ENCODE measurements around the gene PSMC5.

The PSMC5 gene

DNA sequence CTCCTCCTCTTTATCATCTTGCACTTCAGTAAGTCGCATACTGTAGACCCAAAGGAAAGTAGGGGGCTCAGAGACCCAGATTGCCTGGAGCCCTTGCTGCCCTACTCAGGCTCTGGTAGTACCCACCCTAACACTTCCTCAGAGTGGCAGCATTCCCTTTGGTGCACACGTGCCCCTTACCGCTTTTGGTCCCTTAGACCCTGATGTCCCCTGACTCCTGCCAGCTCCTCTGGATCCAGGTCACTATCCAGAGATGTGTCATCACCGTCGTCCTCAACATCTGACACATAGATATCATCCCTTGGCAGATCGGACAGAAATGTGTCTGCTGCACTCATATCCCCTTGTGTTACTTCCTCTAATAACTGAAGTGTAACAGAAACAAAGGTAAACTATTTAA, 5.4 kb upstream of the PSMC5 start:
- no peak for DNase-seq

DNA sequence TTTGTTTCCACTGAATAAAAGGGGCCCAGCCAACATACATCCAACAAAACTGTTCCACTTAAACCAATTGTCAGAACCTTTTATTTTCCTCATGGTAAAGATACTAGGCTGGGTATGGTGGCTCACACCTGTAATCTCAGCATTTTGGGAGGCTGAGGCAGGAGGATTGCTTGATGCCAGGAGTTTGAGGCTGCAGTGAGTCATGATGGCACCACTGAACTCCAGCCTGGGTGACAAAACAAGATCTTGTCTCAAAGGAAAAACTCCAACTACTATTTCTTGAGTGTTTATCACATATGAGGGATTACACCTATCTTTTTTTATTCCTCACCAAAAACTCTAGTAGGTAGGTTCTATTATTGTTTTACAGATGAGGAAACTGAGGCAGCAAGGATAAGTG, 4.7 kb upstream of the PSMC5 start:
- DNase-seq, result no peak

DNA sequence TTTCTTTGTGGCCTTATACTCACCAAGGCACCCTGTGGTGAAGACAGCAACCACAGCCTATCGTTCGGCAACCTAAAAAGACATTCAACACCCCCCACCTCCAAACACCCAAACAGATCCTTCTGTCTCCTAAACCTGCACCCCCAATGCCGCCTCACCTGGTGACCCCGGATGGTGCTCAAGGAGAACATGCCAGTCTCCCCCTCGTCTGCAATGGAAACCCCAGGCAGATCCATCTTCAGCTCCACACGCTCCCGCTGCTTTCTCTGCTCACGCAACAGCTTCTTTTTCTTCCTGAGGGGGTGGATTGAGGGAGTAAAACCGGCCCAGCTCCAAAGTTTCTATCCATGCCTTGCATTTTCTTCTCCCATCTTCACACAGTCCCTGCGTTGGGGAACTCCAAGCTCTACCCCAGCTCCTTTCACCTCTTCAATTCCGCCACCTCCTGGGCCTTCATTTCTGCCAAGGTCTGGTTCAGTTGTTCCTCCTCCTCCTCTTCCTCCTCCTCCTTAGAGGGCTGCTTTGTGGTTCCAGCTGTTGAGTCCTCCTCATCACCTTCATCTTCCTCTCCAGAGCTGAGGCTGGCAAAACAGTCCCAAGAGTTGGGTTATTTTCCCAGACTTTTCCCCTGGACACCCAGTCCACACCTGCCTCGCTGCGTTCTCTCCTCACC, 3.4 kb upstream of the PSMC5 start:
- DNase-seq, result no peak

DNA sequence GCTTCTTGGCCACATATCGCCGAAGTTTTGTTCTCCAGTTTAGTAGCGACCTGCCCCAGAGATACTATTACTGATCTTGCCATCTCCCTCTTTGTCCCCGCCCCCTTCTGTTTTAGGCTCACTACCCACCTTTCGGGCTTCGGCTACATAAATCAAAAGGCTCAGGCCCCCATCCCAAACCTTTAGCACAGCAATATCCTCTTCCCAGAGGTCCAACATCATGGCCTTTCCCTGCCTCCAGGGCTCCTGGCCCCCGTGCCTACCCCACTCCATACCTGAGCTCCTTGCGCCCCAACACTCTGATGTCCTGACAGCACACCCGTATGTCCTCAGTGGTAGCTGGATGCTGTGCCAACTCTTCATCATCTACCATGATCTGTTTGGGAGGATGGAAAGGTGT, 2.9 kb upstream of the PSMC5 start:
- no peak for DNase-seq

DNA sequence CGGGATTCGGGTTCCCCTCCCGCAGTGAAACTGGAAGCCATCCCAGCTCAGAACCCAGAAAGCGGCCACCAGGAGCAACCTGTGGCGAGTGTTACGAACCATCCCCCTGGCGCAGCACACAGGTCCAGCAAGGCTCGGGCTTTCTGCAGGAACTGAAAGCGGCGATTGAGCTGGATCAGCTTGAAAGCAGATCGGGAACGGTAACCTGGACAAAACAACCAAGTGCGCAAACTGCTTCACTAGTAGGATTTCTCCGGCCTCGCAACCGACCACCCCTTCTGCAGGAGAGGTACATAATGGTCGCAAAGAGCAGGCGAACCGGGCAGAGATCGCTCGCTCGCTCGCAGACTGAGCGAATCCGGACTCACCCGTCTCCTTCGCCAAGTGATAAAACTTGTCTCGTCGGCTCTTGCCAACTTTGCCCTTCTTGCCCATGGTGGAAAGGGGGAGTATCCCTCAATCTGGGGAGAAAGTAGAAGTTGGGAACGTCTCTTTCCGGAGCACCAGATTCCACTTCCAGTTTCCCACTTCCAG, 696 bp upstream of the PSMC5 start:
- DNase-seq, result peak; percentile 14 to 31 (median 24)

DNA sequence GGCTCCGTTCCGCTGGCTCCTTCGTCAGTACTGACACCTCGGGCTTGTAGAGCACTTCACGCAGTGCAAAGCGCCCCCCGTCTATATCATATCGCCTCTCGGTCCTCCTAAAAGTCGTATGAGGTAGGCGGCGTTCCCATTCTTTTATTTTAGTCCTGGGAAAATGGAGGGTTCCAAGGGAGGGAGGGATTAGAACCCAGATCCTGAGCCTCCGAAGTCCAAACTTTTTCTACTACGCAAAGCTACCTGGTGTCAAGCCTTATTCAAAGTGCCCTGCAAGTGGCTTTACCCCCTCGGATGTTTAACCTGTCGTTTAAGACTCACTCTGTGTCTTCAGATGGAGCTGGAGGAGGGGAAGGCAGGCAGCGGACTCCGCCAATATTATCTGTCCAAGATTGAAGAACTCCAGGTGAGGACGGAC, 580 bp downstream of the PSMC5 start:
- DNase-seq, result no peak

DNA sequence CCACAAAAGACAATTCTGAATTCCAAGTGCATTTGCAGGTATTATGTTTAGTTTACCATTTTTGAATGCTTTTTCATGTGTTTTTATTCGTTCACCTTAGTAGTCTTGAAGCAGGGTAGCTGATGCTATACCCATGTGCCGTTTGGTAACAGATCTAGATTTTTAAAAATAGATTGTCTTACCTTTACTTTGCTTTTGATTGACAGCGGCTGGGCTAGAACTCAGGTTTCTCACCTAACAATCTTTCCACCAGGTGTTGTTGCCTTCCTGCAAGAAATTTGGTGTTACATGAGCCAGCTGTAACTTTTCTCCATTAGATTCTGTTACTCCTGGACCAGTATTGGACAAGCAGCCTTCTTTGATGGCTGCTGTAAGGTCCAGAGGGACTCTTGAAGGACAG, 1.7 kb downstream of the PSMC5 start:
- no peak for DNase-seq

DNA sequence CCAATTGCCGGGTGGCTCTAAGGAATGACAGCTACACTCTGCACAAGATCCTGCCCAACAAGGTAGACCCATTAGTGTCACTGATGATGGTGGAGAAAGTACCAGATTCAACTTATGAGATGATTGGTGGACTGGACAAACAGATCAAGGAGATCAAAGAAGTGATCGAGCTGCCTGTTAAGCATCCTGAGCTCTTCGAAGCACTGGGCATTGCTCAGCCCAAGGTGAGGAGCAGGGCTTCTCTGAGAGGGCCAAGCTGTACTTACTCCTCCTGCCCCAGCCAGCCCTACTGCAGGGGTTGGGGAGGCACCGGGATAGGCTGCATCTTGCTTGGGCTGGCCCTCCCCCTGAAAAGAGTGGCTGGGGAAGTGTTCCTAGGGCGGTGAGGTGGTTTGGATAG, 3.0 kb downstream of the PSMC5 start:
- DNase-seq, result no peak

DNA sequence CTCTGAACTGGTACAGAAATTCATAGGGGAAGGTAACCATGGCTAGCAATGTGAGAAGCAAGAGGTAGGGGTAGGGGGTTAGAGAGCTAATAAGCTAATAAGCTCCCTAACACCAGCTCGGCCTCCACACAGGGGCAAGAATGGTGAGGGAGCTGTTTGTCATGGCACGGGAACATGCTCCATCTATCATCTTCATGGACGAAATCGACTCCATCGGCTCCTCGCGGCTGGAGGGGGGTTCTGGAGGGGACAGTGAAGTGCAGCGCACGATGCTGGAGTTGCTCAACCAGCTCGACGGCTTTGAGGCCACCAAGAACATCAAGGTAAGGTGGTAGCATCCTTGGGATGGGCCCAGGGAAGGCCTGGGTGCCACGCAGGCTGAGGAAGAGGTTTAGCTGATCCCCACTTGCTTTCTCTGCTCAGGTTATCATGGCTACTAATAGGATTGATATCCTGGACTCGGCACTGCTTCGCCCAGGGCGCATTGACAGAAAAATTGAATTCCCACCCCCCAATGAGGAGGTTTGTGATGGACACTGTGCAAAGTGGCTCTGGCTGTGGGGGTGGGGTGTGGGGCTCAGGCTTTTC, 3.8 kb downstream of the PSMC5 start:
- no peak for DNase-seq

DNA sequence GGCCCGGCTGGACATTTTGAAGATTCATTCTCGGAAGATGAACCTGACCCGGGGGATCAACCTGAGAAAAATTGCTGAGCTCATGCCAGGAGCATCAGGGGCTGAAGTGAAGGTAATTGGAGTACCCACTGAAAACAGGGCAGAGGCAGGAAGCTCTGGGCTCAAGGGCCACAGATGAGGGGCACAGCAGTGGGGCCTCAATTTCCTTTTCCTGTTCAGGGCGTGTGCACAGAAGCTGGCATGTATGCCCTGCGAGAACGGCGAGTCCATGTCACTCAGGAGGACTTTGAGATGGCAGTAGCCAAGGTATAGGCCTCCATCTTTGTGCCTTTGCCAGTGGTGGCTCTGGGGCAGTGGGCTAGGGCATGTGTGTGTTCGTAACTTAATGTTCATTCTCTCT, 4.3 kb downstream of the PSMC5 start:
- no peak for DNase-seq

DNA sequence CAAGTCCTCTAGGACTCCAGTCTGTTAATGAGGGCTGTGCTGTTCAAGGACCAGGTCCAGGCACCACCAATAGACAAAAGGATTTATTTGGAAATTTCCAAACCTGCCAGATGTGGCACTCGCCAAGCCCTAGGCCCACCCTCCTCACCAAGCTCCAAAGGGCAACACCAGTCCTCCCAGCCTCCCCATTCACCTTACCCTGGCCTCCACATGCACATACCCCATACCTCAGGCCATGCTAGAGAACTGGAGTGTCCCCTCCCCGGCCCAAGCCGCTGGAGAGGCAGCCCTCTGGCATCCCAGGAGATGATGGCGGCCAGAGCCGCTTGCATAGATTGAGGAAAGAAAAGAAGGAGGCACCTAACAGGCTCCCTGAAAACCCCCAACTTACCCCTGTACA, 4.8 kb downstream of the PSMC5 start:
- no peak for DNase-seq

DNA sequence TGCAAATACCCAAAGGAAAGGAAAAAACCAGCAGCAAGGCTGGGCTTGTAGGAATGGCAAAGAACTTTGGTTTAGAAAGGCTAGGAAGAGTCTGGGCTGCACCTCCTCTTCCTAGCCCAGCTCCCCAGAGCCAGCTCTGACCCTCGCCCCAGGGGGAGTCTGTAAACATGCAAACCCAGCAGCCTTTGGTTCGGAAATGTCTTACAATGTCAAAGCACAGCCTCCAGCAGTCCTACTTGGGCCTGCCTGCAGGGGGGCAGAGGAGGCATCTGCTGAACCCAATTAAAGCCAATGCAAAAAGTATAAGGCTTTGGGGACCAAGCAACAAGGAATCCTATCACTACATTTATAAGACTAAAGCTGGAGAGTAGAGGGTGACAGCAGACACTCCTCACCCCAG, 5.2 kb downstream of the PSMC5 start:
- no peak for DNase-seq

DNA sequence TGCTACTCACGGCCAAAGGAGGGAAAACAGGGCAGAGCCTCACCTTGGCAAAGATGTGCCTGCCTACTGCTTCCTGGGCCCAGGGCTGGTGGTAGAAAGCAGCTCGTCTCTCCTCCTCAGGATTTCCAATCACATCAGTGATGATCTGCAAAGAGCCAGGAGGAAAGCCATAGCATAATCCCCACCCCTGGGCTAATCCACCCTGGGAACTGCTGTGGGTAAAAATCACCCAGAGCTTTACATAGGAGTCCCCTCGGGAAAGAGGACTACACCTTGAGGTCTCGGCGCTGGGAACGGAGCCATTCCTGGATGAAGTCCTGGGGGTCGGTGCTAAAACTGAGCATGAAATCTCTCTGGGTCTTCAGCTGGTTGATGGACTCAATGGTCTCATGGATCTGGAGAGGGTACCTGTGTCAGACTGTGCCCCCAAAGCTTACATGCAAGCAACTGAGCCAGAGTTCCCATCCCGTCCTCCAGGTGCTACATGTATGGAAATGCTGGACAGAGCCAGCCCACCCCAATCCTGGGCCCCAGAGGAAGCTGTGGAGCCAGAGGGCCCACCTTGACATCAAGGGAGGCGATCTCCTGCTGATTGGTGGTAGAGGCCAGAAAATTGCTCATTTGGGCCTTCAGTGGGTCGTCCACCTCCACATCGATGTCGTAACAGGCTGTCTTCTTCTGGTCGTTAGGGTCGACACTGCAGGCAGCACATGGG, 6.0 kb downstream of the PSMC5 start:
- DNase-seq, result no peak

DNA sequence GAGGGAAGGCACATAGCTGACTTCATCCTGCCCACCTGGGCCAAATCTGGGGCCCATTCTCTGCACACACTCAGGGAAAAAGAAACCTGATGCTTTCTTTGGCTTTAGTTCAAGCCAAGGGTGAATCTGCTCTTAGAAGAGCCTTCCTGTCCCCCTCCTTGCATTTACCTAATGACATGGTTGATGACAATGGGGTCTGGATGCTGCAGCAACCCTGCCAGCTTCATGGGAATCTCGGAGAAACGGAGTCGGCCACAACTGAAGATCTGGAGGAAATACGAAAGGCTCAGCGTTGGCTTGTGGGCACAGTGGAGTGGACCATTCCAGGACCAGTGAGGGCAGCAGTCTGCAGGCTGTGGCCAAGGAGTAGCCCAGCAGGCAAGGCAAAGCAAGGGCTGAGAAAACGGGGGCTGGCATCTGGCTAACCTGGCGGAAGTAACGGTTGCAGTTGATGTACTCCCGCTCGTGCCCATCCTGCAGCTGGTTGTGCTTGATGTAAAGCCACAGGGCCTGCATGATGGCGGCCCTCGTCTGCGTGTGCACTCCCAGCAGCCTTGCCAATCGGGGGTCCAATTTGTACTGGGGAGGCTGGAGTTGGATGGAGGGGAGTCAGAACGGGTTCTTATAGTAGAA, 6.6 kb downstream of the PSMC5 start:
- no peak for DNase-seq

DNA sequence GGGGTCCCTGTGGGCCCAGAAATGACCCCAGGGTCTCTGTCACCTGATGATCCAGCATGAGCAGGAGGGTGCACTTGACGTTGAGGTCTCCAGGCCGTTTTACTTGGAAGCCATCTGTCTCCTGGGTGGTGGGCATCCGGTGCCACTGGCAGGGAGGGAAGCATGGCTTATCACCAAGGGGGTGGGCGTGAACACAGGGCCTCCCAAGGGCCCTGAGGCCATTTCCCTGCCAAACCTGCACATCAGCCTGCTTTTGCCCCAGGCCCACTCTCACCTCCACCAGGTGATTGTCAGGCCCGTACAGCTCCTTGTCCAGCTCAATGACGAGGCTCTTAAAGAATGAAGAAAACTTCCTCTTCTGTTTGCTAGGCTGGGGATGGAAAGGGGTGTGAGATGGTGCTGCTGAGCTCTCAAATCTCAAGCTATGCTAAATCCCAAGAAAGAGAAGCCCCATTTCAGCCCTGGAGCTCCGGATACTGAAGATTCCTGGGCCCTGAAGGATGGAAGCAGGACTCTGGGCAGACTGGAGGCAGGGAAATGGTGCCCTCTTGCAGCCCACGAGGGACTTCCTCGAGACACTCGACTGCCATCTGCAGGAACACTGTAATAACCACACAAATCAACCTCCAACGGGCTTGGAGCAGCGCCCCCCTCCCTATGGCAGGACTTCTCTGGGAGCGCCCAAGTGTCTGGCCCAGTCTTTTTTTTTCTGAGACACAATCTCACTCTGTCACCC, 7.4 kb downstream of the PSMC5 start:
- peak; percentile 78 to 85 (median 83) for DNase-seq

DNA sequence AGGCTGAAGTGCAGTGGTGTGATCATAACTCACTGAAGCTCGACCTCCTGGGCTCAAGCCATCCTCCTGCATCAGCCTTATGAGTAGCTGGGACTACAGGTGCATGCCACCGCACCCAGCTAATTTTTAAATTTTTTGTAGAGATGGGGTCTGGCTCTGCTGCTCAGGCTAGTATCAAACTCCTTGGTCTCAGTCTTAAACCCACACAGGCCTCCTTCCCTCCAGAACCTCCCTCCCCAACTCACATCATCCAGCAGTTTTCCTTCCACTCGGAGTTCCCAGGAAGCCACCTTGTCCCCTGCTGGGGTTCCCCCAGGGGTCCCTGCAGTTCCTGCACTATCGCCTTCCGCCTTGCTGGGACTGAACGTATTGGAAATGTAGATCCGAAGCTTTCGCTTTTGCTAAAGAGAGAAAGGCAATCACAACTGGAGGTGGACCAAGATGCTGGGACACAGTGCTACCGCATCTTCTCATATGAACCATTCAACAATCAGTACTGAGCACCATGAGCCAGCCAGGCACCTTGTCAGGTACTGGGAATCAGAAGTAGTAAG, 8.0 kb downstream of the PSMC5 start:
- no peak for DNase-seq

DNA sequence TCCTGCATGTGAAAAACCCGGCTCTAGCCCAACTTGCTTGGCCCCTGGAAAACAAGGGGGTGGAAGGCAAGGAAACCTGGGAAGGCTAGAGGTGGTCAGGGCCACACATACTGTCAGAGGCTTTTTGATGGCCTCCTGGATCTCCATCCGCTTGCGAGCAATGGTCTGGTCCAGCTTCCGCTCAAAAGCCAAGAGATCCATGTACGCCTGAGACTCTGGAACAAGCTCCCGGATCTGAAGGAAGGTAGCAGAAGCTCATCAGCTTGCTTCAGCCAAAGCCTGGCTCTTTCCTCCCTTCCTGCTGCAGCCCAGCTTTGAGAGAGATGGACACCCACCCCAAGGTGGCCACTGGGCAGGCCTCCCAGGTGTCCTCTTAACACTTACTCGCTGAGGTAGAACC, 9.6 kb downstream of the PSMC5 start:
- DNase-seq, result no peak

DNA sequence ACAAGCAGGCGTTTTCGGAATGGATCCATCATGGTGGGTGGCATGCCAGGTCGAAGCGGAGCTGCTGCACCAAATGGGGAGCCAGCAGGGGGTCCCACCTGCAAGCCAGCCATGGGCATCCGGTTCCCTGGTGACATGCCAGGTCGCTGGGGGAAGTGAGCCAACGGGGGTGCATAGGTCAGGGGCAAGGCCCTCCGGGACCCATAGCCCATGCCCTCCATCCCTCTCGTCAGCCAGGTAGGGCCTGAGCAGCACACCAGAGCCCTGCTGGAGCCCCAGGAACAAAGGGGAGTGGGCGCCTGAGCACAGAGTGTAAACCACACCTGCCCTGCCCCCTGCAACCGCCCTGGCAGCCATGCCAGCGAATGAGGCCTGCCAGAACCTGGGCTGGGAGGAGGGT, 10.2 kb downstream of the PSMC5 start:
- DNase-seq, result no peak

DNA sequence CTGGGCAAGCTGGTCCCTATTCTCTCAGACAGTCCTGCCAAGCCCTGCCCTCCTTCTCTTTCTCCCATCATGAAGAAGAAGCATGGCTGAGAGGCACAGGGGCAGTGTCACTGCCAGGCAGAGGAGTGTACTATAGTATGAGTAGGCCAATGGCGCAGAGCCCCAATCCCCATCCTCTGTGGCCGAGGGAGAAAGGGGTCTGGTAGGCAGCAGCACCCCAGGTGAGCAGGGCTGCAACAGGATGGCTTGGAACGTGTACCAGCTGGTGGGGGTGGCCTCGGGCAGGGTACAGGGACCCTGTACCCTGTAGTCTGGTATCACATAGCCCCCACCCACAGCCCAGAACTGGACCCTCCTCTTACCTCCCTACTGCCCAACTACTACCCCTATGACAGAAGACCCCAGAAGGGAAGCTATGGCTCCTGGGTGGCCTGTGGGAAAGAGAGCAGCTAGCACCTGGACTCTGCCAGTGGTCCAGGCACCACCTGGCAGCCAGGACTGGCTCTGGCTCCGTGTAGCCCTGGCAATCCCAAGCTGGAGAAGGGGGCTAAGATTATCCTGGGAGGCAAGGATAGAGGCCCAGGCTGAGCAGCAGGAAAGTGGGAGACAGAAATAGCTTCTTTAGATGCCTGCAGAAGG, 10.8 kb downstream of the PSMC5 start:
- no peak for DNase-seq

DNA sequence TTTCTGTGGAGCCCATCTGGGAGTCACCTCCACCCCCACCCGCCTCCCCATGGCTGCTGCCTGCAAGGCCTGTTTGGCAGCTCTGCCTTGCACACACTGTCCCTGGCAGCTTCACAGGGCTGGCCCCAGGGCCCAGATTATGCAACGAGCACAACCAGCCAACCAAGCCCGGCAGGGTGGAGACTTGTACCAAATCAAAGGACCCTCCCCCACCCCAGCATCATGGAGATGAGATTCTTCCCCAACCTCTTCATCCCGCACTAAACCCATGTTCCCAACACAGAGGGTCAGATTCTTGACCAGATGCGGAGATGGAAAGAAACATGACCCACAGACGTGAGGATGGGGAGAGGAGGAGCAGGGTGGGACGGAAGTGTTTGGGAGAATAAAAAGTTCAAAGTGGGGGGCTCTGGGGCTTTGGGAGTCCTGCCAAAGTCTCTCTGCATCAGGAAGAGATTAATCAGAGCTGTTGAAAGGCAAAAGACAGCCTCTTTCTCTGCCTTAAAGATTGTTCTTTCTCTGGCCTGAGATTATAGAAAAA, 11.5 kb downstream of the PSMC5 start:
- DNase-seq, result no peak

DNA sequence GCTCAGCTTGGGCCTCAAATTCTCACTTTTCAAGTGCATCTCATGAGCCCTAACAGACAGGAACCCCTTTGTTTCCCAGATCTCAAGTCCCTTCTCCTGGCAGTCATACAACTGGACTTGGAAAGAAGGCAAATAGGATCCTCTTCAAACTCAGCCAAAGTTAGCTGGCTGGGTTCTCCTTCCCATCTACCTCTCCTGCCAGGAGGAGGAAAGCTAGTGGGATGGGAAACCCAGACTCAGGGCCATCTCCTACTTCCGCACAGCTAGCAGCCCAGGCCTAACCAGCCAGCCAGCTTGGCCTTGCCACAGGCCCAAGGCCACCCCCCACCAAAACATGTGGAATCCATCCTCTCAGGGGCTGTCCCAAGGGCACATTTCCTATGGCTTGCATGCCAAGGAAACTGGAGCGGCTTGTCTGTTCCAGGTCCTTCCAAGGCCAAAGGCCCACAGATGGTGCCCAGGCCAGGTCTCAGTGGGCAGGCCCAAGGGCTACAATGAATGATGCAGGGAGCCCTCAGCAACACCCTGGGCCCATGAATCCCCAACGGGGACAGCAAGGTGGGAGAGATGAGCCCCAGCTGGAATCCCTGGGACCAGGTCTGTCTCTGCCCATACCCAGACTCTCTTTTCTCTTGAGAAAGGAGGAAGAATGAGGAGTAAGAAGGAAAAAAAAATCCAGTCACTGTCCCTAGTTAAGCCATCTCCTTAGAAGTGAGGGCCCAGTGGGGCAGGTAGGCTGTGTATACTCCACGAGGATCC, 13.5 kb downstream of the PSMC5 start:
- DNase-seq, result no peak

All from suppressor macrophage treated with lipopolysaccharide for 1 hour (primary cell).